GM19372 (cell line): ENCODE data around the gene MED13L.

Experiments used
- ATAC-seq: cut with Tn5 transposase; IDR thresholded peaks from one replicate; pipeline ENCODE4 v1.9.1; 2021; ENCODE audit warnings: mild to moderate bottlenecking, low read depth, moderate library complexity; ENCODE audit not compliant: unreplicated experiment

MED13L gene

DNA sequence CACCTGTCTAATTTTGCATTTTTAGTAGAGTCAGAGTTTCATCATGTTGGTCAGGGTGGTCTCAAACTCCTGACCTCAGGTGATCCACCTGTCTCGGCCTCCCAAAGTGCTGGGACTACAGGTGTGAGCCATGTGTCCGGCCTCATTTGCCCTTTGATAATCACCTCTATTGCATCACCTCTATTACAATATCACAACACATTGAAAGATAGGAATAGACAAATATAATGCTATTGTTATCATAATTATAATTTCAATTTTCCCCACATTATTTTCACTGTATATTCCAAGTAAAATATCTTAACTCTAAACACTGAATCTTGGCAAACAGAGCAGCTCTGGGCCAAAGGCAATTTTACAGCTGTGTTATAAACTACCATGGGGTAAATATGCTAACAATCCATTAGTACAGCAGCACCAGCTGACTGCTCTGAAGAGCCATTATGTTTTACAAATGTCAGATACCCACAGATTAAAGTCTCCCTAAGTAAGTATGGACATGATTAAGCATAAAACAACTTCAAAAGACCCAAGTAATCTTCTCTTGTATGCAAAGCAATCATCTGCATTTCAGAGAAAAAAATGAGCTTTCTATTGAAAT, 173.2 kb downstream of the MED13L start:
- no peak for ATAC-seq

DNA sequence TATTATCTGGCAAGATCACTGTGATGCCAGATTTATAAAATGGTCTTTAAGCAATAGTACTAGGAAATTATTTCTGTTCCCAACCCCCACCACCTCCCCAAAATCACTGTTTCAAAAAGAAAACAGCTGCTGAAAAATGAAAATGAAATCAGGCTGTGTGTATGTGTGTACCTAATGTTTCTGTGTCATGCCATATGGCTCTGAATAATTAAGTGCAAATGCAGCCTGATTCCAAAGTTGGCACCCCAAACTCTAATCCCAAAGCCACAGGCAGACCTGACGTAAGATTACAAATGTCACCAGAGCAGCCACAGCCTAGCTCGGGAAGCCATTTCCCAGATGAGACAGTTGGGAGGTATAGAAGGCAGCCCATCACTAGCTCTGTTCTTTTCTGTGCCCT, 175.5 kb downstream of the MED13L start:
- ATAC-seq: no peak

DNA sequence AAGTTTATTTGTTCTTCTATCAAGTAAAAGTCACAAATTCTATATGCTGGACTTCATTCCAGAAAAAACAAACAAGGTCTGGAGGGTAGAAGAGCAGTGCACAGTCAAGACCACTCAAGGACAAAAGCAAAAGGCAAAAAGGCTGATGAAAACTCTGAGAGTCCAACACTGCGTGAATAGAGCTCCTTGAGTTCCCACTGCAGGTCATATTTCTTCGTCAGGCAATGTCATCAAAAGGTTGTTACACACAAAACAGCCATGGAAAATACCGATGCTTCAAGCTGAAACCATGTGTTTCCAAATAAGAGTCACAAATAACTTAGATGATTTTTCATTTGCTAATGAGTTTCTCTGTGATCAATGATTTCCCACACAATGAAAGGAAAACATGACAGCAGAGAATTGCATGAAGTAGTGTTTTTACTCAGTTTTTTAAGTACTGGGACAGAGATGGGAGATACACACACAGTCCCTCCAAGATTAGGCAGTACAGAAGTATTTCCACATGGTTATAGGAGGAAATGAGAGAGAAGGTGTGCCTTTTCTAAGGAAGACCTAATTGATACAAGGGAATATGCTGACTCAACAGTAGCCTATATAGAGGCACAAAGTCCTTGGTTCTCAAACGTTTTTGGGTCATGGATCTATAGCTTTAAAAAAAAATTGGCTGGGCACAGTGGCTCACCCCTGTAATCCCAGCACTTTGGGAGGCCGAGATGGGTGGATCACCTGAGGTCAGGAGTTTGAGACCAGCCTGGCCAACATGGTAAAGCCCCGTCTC, 177.7 kb downstream of the MED13L start:
- no peak for ATAC-seq

DNA sequence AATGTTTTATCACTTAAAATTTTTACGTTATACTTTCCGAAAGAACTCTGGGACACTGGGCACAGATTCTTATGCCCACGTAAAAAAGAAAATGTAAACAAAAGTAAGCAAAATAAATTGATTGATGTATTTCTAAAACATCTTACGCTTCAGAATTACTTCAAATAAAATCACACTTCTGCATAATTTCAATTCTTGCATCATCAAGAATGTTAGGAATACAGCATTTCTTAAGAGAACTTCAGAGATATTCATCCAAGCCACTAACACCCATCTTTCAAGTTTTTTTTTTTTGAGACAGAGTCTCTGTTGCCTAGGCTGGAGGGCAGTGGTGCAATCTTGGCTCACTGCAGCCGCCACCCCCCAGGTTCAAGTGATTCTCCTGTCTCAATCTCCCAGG, 180.6 kb downstream of the MED13L start:
- ATAC-seq: no peak

DNA sequence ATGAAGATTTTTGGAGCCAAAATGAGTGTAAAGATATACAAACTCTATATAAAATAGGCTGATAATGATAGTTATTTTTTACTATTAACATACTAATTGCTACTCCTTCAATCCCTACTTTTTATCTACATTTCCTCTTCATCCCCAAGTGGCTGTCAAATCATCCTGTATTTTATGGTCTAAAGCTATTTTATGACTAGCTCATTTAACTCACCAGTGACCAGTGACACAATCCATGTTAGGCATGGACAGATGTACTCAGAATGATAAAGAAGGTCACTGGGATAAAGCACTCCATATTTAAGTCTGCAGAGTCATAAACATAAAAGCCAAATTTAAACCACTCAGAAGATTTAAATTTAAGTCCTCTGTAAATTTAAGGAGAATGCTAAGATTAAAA, 183.0 kb downstream of the MED13L start:
- ATAC-seq: no peak

DNA sequence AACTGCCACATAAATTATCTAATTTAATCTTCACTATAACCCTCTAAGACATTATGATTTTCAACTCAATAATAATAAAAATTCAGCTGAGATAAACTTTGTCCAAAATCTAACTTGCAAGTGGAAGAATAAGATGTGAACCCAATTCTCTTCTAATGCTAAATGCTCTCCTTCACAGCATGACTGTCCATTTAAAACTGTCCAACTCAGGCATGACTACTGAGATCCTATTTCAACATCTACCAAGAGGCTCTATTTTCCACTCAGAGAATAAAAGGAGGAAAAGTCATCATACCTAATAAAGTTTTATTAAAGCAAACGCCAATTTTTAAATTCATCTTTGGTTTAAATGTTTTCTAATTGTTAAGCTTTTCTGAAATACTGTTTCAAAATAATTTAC, 183.6 kb downstream of the MED13L start:
- ATAC-seq: no peak

DNA sequence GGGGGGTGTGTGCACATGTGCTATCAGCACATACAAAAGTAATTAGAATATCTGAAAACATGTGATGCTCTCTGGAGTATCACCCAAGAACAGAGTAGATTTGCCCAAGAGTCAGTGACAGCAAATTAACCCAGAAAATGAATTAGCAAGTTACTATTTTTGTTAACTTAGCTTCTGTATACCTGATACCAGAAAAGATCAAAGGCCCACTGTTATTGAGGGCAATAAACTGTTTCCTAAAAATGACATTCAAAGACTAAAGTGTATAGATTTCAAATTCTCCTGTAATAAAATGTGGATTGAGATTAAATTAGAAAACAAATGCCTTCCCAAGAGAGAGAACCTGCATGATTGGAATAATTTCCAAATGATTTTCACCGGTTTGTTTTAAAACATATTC, 184.7 kb downstream of the MED13L start:
- ATAC-seq: no peak

DNA sequence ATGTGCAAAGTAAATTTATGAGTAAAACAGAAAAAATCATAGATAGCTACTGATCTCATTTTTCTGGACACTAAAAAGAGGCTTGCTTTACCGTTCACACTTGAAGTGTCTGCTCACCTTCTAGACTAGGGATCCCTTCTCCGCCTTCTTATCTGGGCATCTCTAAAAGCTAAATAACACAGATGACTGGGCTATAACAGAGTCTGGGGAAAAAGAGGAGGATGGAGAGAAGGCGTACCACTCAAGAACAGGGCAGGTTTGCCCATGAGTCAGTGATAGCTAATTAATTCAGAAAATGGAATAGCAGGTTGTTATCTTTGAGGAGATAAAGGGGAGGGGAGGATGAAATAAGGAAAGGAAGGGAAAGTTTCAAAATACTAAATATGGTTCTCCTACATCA, 185.3 kb downstream of the MED13L start:
- ATAC-seq: no peak

DNA sequence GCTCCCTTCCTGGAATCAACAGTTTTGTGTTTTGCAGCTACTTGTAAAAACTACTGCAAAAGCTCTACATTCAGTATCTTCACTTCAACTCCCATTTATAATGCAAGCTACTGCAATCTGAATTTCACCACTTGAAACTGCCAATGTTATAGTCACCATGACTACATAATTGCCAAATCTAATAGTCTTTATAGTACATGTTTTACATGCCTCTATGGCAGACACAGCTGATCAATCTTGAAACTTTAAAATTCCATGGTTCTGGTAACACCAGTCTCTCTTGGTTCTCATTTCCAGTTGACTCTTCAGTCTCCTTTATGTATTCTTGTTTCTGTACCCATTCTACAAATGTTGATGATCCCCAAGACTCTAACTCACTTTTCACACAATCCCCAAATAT, 185.9 kb downstream of the MED13L start:
- ATAC-seq: no peak

DNA sequence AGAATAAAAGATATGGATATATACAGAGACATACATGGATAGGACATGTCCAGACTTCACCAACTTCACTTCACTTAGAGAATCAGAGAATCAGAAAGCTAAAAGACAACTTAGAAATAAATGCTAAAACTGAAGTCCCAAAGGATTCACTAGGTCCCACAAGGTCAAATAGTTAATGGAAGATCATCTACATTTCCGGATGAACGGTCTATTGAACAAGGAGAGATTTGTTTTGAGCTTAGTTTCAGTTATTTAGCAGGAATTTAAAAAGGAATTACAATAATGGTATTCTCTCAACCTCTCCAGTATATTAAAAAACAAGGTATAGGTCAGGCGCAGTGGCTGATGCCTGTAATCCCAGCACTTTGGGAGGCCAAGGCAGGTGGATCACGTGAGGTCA, 187.0 kb downstream of the MED13L start:
- no peak for ATAC-seq

DNA sequence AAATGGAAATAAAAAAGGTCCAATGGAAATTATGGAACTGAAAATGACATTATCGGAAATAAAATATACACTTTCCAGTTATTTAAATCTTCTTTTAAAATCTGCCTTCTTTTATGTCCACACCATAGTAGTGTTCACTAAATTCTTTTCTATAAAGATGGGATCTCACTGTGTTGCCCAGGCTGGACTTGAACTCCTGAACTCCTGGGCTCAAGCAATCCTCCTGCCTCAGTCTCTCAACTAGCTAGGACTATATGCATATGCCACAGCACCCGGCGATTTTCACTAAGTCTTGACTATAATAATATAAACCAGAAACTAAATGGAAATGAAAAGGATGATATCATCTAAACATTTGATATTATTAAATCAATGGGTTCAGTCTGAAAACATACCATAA, 188.4 kb downstream of the MED13L start:
- no peak for ATAC-seq

DNA sequence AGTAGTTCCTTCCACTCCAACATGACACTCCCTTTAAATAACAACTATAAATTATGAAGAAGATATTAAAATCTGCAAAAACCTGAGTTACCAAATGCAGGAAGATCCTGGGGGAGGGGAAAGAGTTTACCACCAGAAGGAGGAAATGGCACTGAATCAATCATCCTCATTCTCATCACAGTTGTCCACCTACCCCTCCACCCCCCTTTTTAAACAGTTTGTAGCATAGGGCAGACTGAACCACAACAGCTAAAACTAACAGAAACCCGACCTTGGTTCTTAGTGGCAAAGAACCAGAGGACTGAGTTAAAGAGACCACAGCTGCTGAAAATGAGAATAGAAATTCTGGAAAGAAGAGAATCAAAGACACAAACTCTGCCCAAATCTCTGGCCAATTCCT, 189.5 kb downstream of the MED13L start:
- ATAC-seq: no peak

DNA sequence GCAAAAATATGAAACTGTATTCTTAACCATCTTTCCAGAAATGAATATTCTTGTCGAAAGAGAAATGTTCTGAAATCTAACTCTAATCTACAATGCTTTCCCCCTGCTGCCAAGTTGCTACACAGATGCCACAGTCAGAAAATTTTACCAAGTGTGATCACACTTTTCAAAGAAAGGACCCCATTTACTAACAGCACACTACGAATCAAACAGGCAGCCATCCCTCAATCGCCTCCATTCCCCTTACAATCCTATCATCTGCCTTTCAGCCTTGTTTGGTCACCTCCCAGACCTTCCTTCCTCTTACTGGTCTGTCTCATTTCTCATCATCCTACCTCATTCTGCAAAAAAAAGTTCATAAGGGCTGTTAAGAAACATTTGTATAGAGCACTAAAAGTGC, 190.1 kb downstream of the MED13L start:
- no peak for ATAC-seq

DNA sequence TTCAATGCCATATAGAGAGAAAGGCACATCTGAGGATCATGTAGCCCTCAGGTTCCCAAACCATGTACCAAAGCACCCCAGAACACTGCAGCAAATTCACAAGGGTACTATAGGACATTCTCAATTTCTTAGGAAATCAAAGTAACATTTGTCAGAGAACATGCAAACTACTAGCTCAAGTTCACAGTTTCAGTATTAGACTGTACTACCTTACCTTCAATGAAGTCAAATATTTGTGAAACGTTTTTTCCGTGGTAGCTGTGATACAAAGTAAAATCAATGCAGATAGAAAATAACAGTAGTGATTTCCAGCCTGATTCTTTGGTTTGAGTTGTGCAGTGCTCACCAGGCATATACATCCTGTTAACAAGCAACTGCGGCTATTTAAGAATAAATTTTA, 197.1 kb downstream of the MED13L start:
- no peak for ATAC-seq

DNA sequence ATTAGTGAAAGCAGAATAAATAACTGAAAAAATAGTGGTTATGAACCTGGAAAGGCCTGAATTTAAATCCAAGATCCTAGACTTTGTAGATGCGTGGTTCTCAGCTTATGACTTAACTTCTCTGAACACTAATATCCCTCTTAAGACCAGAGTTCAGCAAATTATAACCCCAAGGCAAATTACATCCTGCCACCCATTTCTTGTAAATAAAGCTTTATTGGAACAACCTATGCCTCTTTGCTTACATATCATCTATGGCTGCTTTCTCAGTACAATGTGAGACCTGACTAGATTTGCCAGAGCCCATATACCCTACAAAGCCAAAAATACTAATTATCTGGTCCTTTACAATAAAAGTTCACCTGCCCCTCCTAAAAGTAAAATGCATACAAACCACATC, 199.1 kb downstream of the MED13L start:
- no peak for ATAC-seq

DNA sequence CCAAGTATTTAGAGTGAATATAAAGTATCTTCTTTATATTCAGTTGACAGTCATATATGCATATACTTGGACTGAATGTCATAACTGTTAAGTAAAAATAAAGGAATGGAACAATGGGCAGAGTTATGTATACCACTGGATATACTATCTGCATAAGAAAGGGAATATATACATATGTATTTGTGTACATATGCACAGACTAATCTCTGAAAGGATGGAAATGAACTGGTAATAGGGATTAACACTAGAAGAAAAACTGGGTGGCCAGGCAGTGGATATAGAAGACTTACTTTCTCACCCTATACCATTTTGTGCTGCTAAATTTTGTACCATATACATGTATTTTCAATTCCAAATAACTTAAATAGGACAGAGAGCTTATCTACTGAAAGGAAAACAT, 200.1 kb downstream of the MED13L start:
- no peak for ATAC-seq

DNA sequence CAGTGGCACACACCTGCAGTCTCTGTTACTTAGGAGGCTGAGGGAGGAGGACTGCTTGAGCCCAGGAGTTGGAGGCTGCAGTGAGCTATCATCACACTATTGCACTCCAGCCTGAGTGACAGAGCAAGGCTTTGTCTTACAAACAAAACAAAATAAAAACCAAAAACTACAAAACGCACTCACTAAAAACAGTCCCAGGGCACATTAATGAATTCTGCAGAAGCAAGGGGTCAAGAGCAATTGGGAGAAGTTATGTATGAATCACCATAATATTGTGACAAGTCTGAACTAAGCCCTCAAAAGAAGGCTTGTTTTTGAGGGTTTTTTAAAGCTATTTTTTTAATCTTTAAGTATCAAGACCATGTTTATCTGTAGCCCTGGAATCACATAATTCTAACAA, 201.1 kb downstream of the MED13L start:
- ATAC-seq: no peak

DNA sequence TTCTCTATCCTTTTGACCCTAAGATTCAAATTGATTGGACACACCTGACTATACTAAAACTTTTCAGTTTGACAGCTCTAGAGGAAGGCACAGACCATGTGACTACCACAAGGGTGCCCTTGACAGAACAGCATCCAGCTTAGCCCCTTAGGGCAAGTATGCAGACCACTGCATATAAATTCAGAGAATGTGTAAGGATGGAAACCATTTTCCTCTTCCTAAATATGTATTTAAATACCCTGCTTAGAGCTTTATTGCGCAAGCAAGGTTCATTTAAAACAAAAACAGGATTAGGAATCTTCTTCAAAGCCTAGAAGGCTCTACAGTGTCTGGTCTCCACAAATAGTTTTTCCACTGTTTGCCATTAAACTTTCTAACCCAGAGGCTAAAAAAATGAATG, 202.8 kb downstream of the MED13L start:
- no peak for ATAC-seq

DNA sequence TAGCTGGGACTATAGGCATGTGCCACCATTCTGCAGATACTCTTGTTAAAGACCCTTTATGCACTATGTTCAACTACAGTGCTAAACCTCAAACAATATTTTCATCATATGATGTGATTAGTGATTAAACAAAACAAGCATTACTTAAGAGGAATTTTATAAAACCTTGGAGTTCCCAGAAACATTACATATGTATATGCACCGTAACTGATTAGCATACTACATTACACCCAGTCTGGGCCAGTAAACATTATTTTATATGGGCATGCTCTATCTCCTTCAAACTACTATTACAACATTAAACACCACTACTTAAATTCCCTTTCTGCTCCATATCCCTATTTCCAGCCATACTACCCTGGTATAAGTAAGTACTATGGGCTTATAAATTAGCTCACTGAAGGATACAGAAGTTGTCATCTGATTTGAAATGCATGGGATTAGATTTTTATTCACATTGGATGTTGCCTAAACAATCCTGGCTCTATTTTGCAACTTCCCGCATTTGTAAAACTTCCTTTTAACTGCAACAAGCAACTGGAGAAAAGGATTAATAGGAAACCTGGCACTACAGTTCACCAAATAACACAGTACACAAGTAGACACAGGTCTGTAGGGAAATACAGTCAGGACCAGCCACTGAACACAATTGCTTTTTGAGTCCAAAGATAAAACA, 205.8 kb downstream of the MED13L start:
- no peak for ATAC-seq

DNA sequence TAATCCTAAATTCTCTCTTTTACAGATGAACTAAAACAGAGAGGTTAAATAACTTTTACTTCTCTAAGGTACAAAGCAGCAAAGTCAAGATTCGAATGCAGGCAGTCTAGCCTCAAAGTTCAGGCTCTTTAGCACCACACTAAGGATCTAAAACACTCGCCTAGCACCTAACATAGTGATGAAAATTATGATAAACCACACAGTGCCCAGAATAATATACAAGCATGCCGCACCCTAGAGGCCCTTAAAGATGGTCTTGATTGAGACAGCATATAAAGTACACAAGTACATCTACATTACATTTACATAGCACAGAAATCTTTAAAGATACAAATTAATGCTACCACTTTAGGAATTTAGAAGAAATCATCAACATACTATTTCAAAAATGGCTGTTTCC, 207.0 kb downstream of the MED13L start:
- ATAC-seq: no peak

DNA sequence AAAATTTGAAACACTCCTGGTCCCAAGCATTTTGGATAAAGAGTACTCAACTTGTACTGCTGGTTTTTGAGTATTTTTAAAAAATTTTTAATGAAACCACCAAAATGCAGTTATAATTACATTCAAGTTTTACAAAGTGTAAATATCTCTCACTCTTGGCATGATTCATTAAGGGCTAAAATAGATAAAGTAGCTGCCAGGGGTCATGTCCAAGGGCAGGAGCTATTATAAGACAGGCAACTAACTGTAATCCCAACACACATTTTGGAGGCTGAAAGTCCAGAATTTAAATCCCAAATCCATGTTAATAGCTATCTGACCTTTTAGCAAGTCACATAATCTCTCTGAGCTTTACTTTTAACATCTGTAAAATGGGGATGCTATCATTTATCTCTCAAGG, 207.6 kb downstream of the MED13L start:
- ATAC-seq: no peak

DNA sequence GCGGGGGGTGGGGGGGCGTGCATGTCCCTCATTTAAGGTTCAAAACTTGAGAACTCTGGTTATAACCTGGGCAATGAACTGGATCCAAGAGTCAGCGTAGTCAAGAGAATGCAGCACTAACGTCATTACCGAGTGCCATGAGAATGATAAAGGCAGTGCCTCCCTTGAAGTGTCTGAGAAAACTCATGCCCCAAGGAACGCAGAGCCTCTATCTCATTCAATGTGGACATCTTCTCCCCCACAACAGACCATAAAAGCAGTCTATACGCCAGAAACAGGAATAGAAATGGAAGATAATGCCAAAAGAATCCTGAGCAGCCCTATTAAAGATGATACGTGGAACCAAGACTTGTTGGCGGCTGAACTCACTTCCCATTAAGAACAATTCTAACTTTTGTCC, 208.6 kb downstream of the MED13L start:
- no peak for ATAC-seq
